Brain pericyte (primary cell): ENCODE results near the gene TMEM272.

ENCODE experiments used
- DNase-seq: peaks from one replicate; pipeline ENCODE4 v3.0.0-alpha.2; 2012; ENCODE audit warnings: low read depth, low spot score

The TMEM272 gene

GRCh38 chr13:51805313-51805712 is 39.7 kb downstream of the TMEM272 start:
- DNase-seq, result no peak

- no peak for DNase-seq
These were observed 40.4 kb downstream of the TMEM272 start for GRCh38 chr13:51804295-51805172.

GRCh38 chr13:51803422-51804294 is 41.3 kb downstream of the TMEM272 start, which contains the start of gene DHRS12:
DHRS12 (minus strand) TSS chr13:51804163; CDS start chr13:51799659, 4,504 bp downstream.
- no peak for DNase-seq

- no peak for DNase-seq
These were observed 42.2 kb downstream of the TMEM272 start for GRCh38 chr13:51802631-51803418.

GRCh38 chr13:51801631-51802099 is 43.3 kb downstream of the TMEM272 start:
- DNase-seq, result no peak

- no peak for DNase-seq
These were observed 44.5 kb downstream of the TMEM272 start for GRCh38 chr13:51800486-51800885.

- no peak for DNase-seq
These were observed 45.7 kb downstream of the TMEM272 start for GRCh38 chr13:51799261-51799660.

GRCh38 chr13:51797664-51798488 is 47.1 kb downstream of the TMEM272 start:
- DNase-seq, result no peak

GRCh38 chr13:51796546-51796945 is 48.4 kb downstream of the TMEM272 start:
- DNase-seq, result no peak

GRCh38 chr13:51795419-51795818 is 49.6 kb downstream of the TMEM272 start:
- DNase-seq, result no peak

- DNase-seq, result no peak
These were observed 50.0 kb downstream of the TMEM272 start for GRCh38 chr13:51794964-51795363.

GRCh38 chr13:51793570-51794271 is 51.3 kb downstream of the TMEM272 start:
- DNase-seq, result no peak

- DNase-seq, result no peak
These were observed 58.3 kb downstream of the TMEM272 start for GRCh38 chr13:51786425-51787265.

- DNase-seq, result no peak
These were observed 59.1 kb downstream of the TMEM272 start for GRCh38 chr13:51785712-51786424.

- DNase-seq, result no peak
These were observed 60.9 kb downstream of the TMEM272 start for GRCh38 chr13:51784097-51784496.

GRCh38 chr13:51783428-51784094 is 61.4 kb downstream of the TMEM272 start:
- DNase-seq, result no peak

GRCh38 chr13:51782026-51782710 is 62.8 kb downstream of the TMEM272 start:
- DNase-seq, result no peak
